ENCODE results near the gene MZF1. TPM values are rescaled to one million over a fixed set of nuclear protein-coding genes. Genes with fewer than 3 reads are reported as not detected.
A peak's percentile ranks its signal among the peaks of the same experiment; 100 is the strongest.

MZF1 gene
- total RNA-seq, 1 donor from 2014 or later: 17.4 TPM

- peaks cover 16% of the 10 kb centered on the region for H3K4me1 ChIP-seq (ENCODE audit: insufficient read depth, low read length)
- H3K27me3 Mint-ChIP-seq (ENCODE audit: low read depth, unreplicated experiment): peaks cover 5% of the 10 kb centered on the region
- peaks cover 40% of the 10 kb centered on the region for H3K36me3 ChIP-seq (ENCODE audit: insufficient read depth, low read length)
- H3K9me3 ChIP-seq (ENCODE audit: insufficient read depth, low read depth, low read length): no peaks in the 10 kb centered on the region
- TF ChIP-seq EZH2 (IDR thresholded peaks at IDR 0.05; ENCODE audit: insufficient read depth, low read length): no peak
- no peak for TF ChIP-seq CTCF (IDR thresholded peaks at IDR 0.05; ENCODE audit: insufficient read depth, low read depth, low read length)
- peak overlapping the region; percentile 97 for H3K9ac ChIP-seq (ENCODE audit: low read length)
- DNase-seq (ENCODE audit: low read depth) (no peak), FAIRE-seq (no peak)
- peaks cover 2% of the 10 kb centered on the region for H3K9me3 Mint-ChIP-seq (ENCODE audit: unreplicated experiment)
- H3K4me2 ChIP-seq (ENCODE audit: low read length): peak overlapping the region; percentile 98
- H4K20me1 ChIP-seq (ENCODE audit: insufficient read depth, low read length): peaks cover 64% of the 10 kb centered on the region
- no peak overlapping the region for H3K27ac ChIP-seq (ENCODE audit: low read depth, low read length)
- H2AFZ ChIP-seq (ENCODE audit: low read depth, low read length): no peak overlapping the region
- H3K4me1 Mint-ChIP-seq (ENCODE audit: low read depth, unreplicated experiment): peaks cover 17% of the 10 kb centered on the region
- H3K4me3 ChIP-seq (ENCODE audit: insufficient read depth, low read depth, low read length): peak overlapping the region; percentile 88
- peaks cover 4% of the 10 kb centered on the region for H3K27me3 ChIP-seq (ENCODE audit: insufficient read depth, low read length)
- peak overlapping the region; percentile 98 for H3K4me3 Mint-ChIP-seq (ENCODE audit: unreplicated experiment)
- H3K27ac Mint-ChIP-seq (ENCODE audit: unreplicated experiment): peak overlapping the region; percentile 92
- H3K79me2 ChIP-seq (ENCODE audit: insufficient read depth, low read length): peaks cover 65% of the 10 kb centered on the region
- H3K36me3 Mint-ChIP-seq (ENCODE audit: low read depth, unreplicated experiment): peaks cover 20% of the 10 kb centered on the region
Observed at GRCh38 chr19:58546019-58546530, 27.1 kb downstream of the MZF1 start.

- H3K27ac Mint-ChIP-seq (ENCODE audit: unreplicated experiment): peak overlapping the region; percentile 92
- H3K9ac ChIP-seq (ENCODE audit: low read length): peak overlapping the region; percentile 97
- no peak for TF ChIP-seq EZH2 (IDR thresholded peaks at IDR 0.05; ENCODE audit: insufficient read depth, low read length)
- no peak for TF ChIP-seq CTCF (IDR thresholded peaks at IDR 0.05; ENCODE audit: insufficient read depth, low read depth, low read length)
- H3K9me3 ChIP-seq (ENCODE audit: insufficient read depth, low read depth, low read length): no peaks in the 10 kb centered on the region
- H3K79me2 ChIP-seq (ENCODE audit: insufficient read depth, low read length): peaks cover 59% of the 10 kb centered on the region
- peaks cover 16% of the 10 kb centered on the region for H3K4me1 ChIP-seq (ENCODE audit: insufficient read depth, low read length)
- peak overlapping the region; percentile 89 for H3K27ac ChIP-seq (ENCODE audit: low read depth, low read length)
- H3K36me3 ChIP-seq (ENCODE audit: insufficient read depth, low read length): peaks cover 33% of the 10 kb centered on the region
- peaks cover 18% of the 10 kb centered on the region for H3K36me3 Mint-ChIP-seq (ENCODE audit: low read depth, unreplicated experiment)
- no peak for FAIRE-seq
- H3K4me3 ChIP-seq (ENCODE audit: insufficient read depth, low read depth, low read length): peak overlapping the region; percentile 88
- H3K4me1 Mint-ChIP-seq (ENCODE audit: low read depth, unreplicated experiment): peaks cover 17% of the 10 kb centered on the region
- no peak for DNase-seq (ENCODE audit: low read depth)
- H4K20me1 ChIP-seq (ENCODE audit: insufficient read depth, low read length): peaks cover 58% of the 10 kb centered on the region
- peak overlapping the region; percentile 98 for H3K4me2 ChIP-seq (ENCODE audit: low read length)
- peaks cover 4% of the 10 kb centered on the region for H3K27me3 ChIP-seq (ENCODE audit: insufficient read depth, low read length)
- H3K4me3 Mint-ChIP-seq (ENCODE audit: unreplicated experiment): peak overlapping the region; percentile 98
- no peak overlapping the region for H2AFZ ChIP-seq (ENCODE audit: low read depth, low read length)
- peaks cover 2% of the 10 kb centered on the region for H3K9me3 Mint-ChIP-seq (ENCODE audit: unreplicated experiment)
- peaks cover 6% of the 10 kb centered on the region for H3K27me3 Mint-ChIP-seq (ENCODE audit: low read depth, unreplicated experiment)
Observed at GRCh38 chr19:58545286-58546018, 27.7 kb downstream of the MZF1 start.
